Karpas-422 (cell line): ENCODE results near the gene PPIE. TPM values are rescaled to one million over a fixed set of nuclear protein-coding genes. Genes with fewer than 3 reads are reported as not detected.
"Not testable (repeated sequence)": the region's sequence is repeated elsewhere in the genome, so short reads cannot be mapped to it uniquely, and the experiment has no call there.

ENCODE experiments used
- DNase-seq: peaks from one replicate; pipeline ENCODE4 v3.0.0-alpha.2; 2015
- H2AFZ ChIP-seq: fragments of 200-600 bp; sonication (generic); 2 replicates; pipeline ENCODE4 v1.6.1; 2014; ENCODE audit warnings: antibody characterized with exemption, low read length, mixed read lengths
- H3K27ac ChIP-seq: fragments of 200-600 bp; sonication (generic); 2 replicates; pipeline ENCODE4 v1.5.1; 2014; ENCODE audit warnings: mild to moderate bottlenecking, low read length, moderate library complexity
- H3K27me3 ChIP-seq: fragments of 200-600 bp; sonication (generic); 2 replicates; pipeline ENCODE4 v1.6.1; 2014; ENCODE audit warnings: low read length, mixed read lengths
- H3K36me3 ChIP-seq: fragments of 200-600 bp; sonication (generic); 2 replicates; pipeline ENCODE4 v1.6.1; 2014; ENCODE audit warnings: low read length, mixed read lengths; ENCODE audit not compliant: insufficient read depth
- H3K4me1 ChIP-seq: fragments of 200-600 bp; sonication (generic); 2 replicates; pipeline ENCODE4 v1.6.1; 2014; ENCODE audit warnings: mild to moderate bottlenecking, low read length, mixed read lengths
- H3K4me2 ChIP-seq: fragments of 200-600 bp; sonication (generic); 2 replicates; pipeline ENCODE4 v1.6.1; 2014; ENCODE audit warnings: low read length, low read depth, mild to moderate bottlenecking; ENCODE audit not compliant: poor library complexity, severe bottlenecking
- H3K4me3 ChIP-seq: fragments of 200-600 bp; sonication (generic); 2 replicates; pipeline ENCODE4 v1.5.1; 2014; ENCODE audit warnings: mild to moderate bottlenecking, antibody characterized with exemption, low read length, mixed read lengths
- H3K79me2 ChIP-seq: fragments of 200-600 bp; sonication (generic); 2 replicates; pipeline ENCODE4 v1.6.1; 2014; ENCODE audit warnings: mild to moderate bottlenecking, low read length, mixed read lengths
- H3K9ac ChIP-seq: fragments of 200-600 bp; sonication (generic); 2 replicates; pipeline ENCODE4 v1.6.0; 2014; ENCODE audit warnings: low read length
- H3K9me2 ChIP-seq: fragments of 200-600 bp; sonication (generic), shearing (Covaris generic); replicated peaks from 2 replicates; pipeline ENCODE4 v1.6.0; 2014; ENCODE audit warnings: mild to moderate bottlenecking, low read length, moderate library complexity; ENCODE audit not compliant: insufficient read depth
- H3K9me3 ChIP-seq: fragments of 300-700, 200-600 bp; sonication (generic); 2 replicates; pipeline ENCODE4 v1.6.1; 2014; ENCODE audit warnings: low read length, mixed read lengths
- H4K20me1 ChIP-seq: fragments of 200-600 bp; sonication (generic); 2 replicates; pipeline ENCODE4 v1.6.1; 2014; ENCODE audit warnings: mild to moderate bottlenecking, antibody characterized with exemption, low read length, low read depth; ENCODE audit not compliant: insufficient read depth
- total RNA-seq: library from RNA; depleted of rRNA; stranded (reverse); fragments of >200 nt; shearing (Covaris generic); gene quantifications from 2 replicates; pipeline ENCODE4 v1.2.3, GENCODE V29; 2014; ENCODE audit warnings: low replicate concordance

The PPIE gene
- total RNA-seq, 1 experiment from 2014 or later, result 21.3 TPM

DNA sequence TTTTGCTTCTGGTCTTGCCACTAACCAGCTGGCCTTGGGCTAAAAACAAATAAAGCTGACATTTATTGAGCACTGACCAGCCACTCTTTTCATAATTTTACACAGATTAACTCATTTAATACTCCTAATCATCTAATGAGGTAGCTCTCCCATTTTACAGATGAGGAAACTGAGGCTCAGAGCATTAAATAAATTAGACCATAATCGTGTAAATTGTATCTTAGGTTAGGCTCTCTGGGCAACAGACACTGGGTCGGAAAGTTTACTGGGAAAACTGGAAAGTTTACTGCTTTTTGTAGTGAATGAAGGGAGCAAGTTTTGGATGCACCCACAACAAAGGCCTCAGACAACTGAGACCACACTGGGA lies 42.6 kb downstream of the PPIE start:
- no peaks in the 10 kb centered on the region for H4K20me1 ChIP-seq
- no peak overlapping the region for H3K4me2 ChIP-seq
- H3K9ac ChIP-seq, result no peak overlapping the region
- H3K79me2 ChIP-seq, result no peaks in the 10 kb centered on the region
- no peak for DNase-seq
- H3K27ac ChIP-seq, result no peak overlapping the region
- H2AFZ ChIP-seq, result no peak overlapping the region
- no peak overlapping the region for H3K4me3 ChIP-seq
- no peaks in the 10 kb centered on the region for H3K9me2 ChIP-seq
- H3K9me3 ChIP-seq, result no peaks in the 10 kb centered on the region
- H3K27me3 ChIP-seq, result no peaks in the 10 kb centered on the region; the same call in 1 of the 2 replicates
- no peaks in the 10 kb centered on the region for H3K4me1 ChIP-seq
- H3K36me3 ChIP-seq, result no peaks in the 10 kb centered on the region

DNA sequence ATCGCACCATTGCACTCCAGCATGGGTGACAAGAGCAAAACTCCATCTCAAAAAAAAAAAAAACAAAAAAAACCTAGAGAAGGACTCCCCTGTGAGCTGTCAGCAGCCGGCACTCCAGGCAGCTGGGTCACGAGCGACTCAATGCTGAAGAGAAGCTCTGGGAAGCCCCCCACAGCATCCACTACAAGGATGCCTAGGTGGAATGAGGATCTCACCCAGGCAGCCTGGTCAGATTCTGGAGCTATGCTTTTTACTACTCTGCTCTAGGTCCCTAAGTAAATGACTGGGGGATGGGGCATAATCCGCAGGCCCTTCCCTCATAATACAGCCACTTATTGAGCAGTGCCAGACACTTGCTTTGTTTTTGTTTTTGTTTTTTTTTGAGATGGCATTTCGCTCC lies 43.4 kb downstream of the PPIE start:
- Histone ChIP-seq H4K20me1 (no peaks in the 10 kb centered on the region), H3K36me3 (no peaks in the 10 kb centered on the region), H2AFZ (no peak overlapping the region), H3K9me3 (no peaks in the 10 kb centered on the region), H3K79me2 (no peaks in the 10 kb centered on the region), H3K27ac (no peak overlapping the region), H3K4me3 (no peak overlapping the region), H3K9me2 (no peaks in the 10 kb centered on the region), H3K4me1 (no peaks in the 10 kb centered on the region), H3K9ac (no peak overlapping the region), H3K4me2 (no peak overlapping the region), H3K27me3 (no peaks in the 10 kb centered on the region; the same call in 1 of the 2 replicates)
- DNase-seq, result no peak

- DNase-seq, H3K4me1 ChIP-seq, H3K79me2 ChIP-seq, H3K4me2 ChIP-seq, H3K27me3 ChIP-seq, H3K9me2 ChIP-seq, H3K36me3 ChIP-seq, H3K9me3 ChIP-seq, H2AFZ ChIP-seq, H3K9ac ChIP-seq, H4K20me1 ChIP-seq, H3K27ac ChIP-seq, H3K4me3 ChIP-seq: not testable (repeated sequence)
These were observed 44.0 kb downstream of the PPIE start for GRCh38 chr1:39782685-39783084.

- not testable (repeated sequence) for H3K9ac ChIP-seq, H3K36me3 ChIP-seq, H3K4me3 ChIP-seq, H3K9me2 ChIP-seq, DNase-seq, H3K9me3 ChIP-seq, H3K27me3 ChIP-seq, H3K79me2 ChIP-seq, H2AFZ ChIP-seq, H4K20me1 ChIP-seq, H3K4me1 ChIP-seq, H3K27ac ChIP-seq, H3K4me2 ChIP-seq
These were observed 47.8 kb downstream of the PPIE start for GRCh38 chr1:39786303-39787107.

DNA sequence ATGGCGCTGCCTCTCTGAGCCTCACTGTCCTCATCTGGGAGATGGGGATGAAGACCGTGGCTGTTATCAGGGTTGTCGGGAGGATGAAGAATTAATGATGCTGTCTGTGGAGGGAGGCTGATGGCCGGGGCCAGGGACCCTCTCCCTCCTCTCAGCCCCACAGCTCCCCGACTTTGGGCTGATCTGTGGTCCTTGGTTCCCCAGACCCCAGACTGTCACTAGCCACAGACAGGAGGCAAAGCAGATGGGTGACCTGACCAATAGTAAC lies 48.4 kb downstream of the PPIE start:
- not testable (repeated sequence) for H3K79me2 ChIP-seq, H3K4me1 ChIP-seq, H3K4me3 ChIP-seq, H3K4me2 ChIP-seq, H3K9me3 ChIP-seq, H3K9me2 ChIP-seq, H3K27me3 ChIP-seq, H3K36me3 ChIP-seq, H3K27ac ChIP-seq, H4K20me1 ChIP-seq, H2AFZ ChIP-seq, H3K9ac ChIP-seq, DNase-seq

DNA sequence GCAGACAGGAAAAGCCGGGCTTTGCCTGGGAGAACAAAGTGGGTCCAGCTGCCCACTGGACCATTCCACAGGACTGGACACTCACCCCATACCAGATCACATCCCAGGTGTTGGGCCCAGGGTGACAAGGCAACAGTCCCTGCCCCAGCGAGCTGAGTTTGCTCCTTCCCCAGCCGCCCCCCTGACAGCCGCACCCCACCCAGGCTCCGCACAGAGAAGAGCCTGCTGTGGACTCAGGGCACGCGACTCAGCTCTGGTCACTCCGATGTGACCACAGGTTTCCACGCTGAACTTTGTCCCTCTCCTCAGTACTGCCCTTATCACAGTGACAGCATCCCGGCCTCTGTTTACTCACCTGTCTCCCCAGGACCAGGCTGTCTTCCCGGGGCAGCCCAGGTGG lies 48.8 kb downstream of the PPIE start:
- Histone ChIP-seq H2AFZ (no peak overlapping the region), H3K27ac (no peak overlapping the region), H3K27me3 (no peaks in the 10 kb centered on the region), H3K4me1 (no peaks in the 10 kb centered on the region), H3K36me3 (no peaks in the 10 kb centered on the region), H4K20me1 (no peaks in the 10 kb centered on the region), H3K9me2 (no peaks in the 10 kb centered on the region), H3K9me3 (no peaks in the 10 kb centered on the region), H3K9ac (no peak overlapping the region), H3K4me3 (no peak overlapping the region), H3K79me2 (no peaks in the 10 kb centered on the region), H3K4me2 (no peak overlapping the region)
- DNase-seq, result no peak

GRCh38 chr1:39787964-39788363 lies 49.3 kb downstream of the PPIE start:
- H2AFZ ChIP-seq, H3K36me3 ChIP-seq, H3K4me1 ChIP-seq, H3K9me2 ChIP-seq, H3K27ac ChIP-seq, H3K79me2 ChIP-seq, H4K20me1 ChIP-seq, H3K9me3 ChIP-seq, DNase-seq, H3K4me2 ChIP-seq, H3K9ac ChIP-seq, H3K4me3 ChIP-seq, H3K27me3 ChIP-seq: not testable (repeated sequence)

DNA sequence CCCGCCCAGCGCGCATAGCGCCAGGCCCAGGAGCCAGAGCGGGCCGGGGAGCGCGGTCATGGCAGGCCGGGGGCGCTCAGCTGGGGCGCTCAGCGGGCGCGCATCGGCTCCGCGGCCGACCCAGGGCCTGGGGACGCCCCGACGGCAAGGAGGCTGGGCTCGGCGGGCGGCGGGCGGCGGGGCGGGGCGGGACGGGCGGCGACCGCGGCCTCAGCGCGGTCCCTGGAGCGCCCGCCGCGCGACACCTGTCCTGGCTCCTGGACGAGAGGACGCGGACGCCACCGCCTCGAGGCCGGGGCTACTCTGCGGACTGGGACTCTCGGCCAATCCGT lies 49.7 kb downstream of the PPIE start:
- Histone ChIP-seq H2AFZ (no peak overlapping the region), H3K27ac (no peak overlapping the region), H3K4me3 (no peak overlapping the region), H3K27me3 (no peaks in the 10 kb centered on the region), H3K9ac (no peak overlapping the region), H3K4me2 (no peak overlapping the region), H3K36me3 (no peaks in the 10 kb centered on the region), H3K9me3 (no peaks in the 10 kb centered on the region), H3K4me1 (no peaks in the 10 kb centered on the region), H3K9me2 (no peaks in the 10 kb centered on the region), H3K79me2 (no peaks in the 10 kb centered on the region), H4K20me1 (no peaks in the 10 kb centered on the region)
- no peak for DNase-seq
